K562 (cell line): ENCODE results near the gene CAST.

Experiments used
- RBM17 ChIP-seq: fragments of 200-400 bp; formaldehyde crosslinking; IDR thresholded peaks from 2 replicates; pipeline ENCODE4 v1.6.1; 2017; ENCODE audit warnings: low read depth, mild to moderate bottlenecking, low read length, borderline replicate concordance
- U2AF1 ChIP-seq: fragments of 200-400 bp; formaldehyde crosslinking; optimal IDR thresholded peaks from 2 replicates; pipeline ENCODE3; 2017; ENCODE audit warnings: mild to moderate bottlenecking, low read depth, low read length, moderate library complexity
- TF ChIP-seq, protein P1 (sequence below), 3 experiments: IDR thresholded peaks in 2 of 3; conservative IDR thresholded peaks in 1 of 3; 2 replicates each; pipeline ENCODE4 v1.5.1; 2011 to 2012; ENCODE audit warnings: low read length in 3 of 3, mild to moderate bottlenecking in 3 of 3, control low read depth in 2 of 3, improper control_type of control experiment in 1 of 3, inconsistent platforms in 1 of 3, low read depth in 1 of 3, mixed read lengths in 1 of 3, moderate library complexity in 1 of 3; ENCODE audit not compliant: insufficient read depth in 2 of 3
- TF ChIP-seq, protein P2 (sequence below): IDR thresholded peaks from 2 replicates; pipeline ENCODE4 v1.6.1; 2014; ENCODE audit warnings: antibody characterized with exemption
- TF ChIP-seq, protein P3 (sequence below): sonication (generic); formaldehyde crosslinking; IDR thresholded peaks from 2 replicates; pipeline ENCODE4 v1.8.1; 2023; ENCODE audit warnings: mild to moderate bottlenecking, missing genetic modification reagents

DNA sequence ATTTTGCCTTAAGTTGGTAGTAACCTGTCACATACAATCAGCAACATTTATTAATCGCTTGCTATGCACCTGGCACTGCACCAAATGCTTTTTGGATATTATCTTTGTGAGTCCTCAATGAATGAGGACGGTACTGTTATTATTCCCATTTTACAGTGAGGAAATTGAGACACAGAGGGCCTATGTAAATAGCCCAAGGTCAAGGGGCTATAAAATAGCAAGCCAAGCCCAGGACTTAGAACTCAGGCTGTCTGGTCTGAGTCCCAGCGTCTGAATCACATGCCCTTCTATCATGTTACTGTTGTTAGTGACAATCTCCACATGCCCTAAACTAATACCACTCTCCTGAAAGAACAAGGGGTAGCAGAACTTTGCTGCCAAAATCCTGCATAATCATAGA, 85.5 kb downstream of the CAST start:
- TF ChIP-seq, protein P1, sequence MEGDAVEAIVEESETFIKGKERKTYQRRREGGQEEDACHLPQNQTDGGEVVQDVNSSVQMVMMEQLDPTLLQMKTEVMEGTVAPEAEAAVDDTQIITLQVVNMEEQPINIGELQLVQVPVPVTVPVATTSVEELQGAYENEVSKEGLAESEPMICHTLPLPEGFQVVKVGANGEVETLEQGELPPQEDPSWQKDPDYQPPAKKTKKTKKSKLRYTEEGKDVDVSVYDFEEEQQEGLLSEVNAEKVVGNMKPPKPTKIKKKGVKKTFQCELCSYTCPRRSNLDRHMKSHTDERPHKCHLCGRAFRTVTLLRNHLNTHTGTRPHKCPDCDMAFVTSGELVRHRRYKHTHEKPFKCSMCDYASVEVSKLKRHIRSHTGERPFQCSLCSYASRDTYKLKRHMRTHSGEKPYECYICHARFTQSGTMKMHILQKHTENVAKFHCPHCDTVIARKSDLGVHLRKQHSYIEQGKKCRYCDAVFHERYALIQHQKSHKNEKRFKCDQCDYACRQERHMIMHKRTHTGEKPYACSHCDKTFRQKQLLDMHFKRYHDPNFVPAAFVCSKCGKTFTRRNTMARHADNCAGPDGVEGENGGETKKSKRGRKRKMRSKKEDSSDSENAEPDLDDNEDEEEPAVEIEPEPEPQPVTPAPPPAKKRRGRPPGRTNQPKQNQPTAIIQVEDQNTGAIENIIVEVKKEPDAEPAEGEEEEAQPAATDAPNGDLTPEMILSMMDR (IDR thresholded peaks at IDR 0.05 in 2 of 3, conservative IDR thresholded peaks at IDR 0.05 in 1 of 3; ENCODE audit: insufficient read depth in 2 of 3, low read depth in 1 of 3, low read length in 3 of 3): no peak
- no peak for TF ChIP-seq RBM17
- TF ChIP-seq, protein P2, sequence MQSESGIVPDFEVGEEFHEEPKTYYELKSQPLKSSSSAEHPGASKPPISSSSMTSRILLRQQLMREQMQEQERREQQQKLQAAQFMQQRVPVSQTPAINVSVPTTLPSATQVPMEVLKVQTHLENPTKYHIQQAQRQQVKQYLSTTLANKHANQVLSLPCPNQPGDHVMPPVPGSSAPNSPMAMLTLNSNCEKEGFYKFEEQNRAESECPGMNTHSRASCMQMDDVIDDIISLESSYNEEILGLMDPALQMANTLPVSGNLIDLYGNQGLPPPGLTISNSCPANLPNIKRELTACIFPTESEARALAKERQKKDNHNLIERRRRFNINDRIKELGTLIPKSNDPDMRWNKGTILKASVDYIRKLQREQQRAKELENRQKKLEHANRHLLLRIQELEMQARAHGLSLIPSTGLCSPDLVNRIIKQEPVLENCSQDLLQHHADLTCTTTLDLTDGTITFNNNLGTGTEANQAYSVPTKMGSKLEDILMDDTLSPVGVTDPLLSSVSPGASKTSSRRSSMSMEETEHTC: no peak
- TF ChIP-seq, protein P3, sequence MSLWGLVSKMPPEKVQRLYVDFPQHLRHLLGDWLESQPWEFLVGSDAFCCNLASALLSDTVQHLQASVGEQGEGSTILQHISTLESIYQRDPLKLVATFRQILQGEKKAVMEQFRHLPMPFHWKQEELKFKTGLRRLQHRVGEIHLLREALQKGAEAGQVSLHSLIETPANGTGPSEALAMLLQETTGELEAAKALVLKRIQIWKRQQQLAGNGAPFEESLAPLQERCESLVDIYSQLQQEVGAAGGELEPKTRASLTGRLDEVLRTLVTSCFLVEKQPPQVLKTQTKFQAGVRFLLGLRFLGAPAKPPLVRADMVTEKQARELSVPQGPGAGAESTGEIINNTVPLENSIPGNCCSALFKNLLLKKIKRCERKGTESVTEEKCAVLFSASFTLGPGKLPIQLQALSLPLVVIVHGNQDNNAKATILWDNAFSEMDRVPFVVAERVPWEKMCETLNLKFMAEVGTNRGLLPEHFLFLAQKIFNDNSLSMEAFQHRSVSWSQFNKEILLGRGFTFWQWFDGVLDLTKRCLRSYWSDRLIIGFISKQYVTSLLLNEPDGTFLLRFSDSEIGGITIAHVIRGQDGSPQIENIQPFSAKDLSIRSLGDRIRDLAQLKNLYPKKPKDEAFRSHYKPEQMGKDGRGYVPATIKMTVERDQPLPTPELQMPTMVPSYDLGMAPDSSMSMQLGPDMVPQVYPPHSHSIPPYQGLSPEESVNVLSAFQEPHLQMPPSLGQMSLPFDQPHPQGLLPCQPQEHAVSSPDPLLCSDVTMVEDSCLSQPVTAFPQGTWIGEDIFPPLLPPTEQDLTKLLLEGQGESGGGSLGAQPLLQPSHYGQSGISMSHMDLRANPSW (CRISPR knock-in tag): no peak
- no peak for TF ChIP-seq U2AF1
